VCaP (cell line): ENCODE results near the gene STXBP2.

Experiments used
- H3K27ac ChIP-seq: fragments of 450-650 bp; 2 replicates; pipeline ENCODE4 v1.5.1; 2017
- CTCF ChIP-seq: fragments of 450-650 bp; conservative IDR thresholded peaks from 2 replicates; pipeline ENCODE4 v1.5.1; 2017; ENCODE audit warnings: mild to moderate bottlenecking, moderate library complexity

Gene STXBP2

DNA sequence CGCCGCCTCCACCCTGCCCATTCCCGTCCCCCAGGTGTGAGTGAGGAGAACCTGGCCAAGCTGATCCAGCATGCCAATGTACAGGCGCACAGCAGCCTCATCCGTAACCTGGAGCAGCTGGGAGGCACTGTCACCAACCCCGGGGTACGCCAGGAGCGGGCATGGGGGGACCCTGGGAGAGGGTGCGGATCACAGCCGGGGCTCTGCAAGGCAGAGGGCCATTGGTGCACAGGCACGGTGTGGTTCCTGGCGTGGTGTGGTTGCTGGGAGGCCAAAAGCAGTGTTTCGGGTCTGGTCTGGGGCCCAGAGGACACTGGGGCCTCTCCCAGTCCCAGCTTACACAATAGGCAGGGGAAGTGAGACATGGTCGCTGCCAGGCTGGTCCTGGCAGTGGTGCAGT is 8.3 kb downstream of the STXBP2 start:
- no peak for TF ChIP-seq CTCF

DNA sequence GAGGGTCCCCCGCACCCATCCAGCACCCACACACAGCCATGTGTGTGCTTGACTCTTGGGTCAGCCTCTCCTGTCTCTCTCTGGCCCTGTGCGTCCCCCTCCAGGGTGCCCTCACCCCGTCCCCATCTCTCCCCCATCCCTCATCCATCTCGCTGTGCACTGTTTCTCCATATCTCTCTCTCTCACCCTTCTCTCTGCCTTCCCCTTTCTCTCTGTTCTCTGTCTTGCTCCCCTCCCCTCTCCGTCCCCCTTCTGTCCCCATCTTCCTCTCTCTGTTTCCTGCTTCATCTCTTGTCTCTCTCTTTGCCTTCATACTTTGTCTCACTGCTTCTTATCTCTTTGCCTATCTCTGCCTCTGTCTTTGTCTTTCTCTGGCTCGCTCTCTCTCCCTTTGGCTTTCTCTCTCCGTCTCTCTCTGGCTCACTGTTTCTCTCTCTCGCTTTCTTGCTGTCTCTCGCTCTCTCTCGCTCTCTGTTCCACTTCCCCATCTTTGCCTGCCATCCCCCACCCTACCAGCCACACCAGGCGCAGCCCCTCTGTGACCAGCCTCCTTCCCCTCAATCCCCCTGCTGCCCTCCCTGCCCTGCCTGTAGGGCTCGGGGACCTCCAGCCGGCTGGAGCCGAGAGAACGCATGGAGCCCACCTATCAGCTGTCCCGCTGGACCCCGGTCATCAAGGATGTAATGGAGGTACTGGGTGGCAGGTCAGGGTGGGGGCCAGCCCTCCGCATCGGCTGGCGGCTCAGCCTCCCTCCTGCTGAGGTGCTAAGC is 8.9 kb downstream of the STXBP2 start:
- H3K27ac ChIP-seq: no peak overlapping the region
- no peak for TF ChIP-seq CTCF

More for the DNA sequence above, 8.3 kb downstream of the STXBP2 start:
- no peak overlapping the region for H3K27ac ChIP-seq

- no peak overlapping the region for H3K27ac ChIP-seq
- TF ChIP-seq CTCF: no peak
Measured at GRCh38 chr19:7646426-7646700, 9.5 kb downstream of the STXBP2 start.

GRCh38 chr19:7647156-7647555 is 10.2 kb downstream of the STXBP2 start:
- no peak for TF ChIP-seq CTCF
- no peak overlapping the region for H3K27ac ChIP-seq

DNA sequence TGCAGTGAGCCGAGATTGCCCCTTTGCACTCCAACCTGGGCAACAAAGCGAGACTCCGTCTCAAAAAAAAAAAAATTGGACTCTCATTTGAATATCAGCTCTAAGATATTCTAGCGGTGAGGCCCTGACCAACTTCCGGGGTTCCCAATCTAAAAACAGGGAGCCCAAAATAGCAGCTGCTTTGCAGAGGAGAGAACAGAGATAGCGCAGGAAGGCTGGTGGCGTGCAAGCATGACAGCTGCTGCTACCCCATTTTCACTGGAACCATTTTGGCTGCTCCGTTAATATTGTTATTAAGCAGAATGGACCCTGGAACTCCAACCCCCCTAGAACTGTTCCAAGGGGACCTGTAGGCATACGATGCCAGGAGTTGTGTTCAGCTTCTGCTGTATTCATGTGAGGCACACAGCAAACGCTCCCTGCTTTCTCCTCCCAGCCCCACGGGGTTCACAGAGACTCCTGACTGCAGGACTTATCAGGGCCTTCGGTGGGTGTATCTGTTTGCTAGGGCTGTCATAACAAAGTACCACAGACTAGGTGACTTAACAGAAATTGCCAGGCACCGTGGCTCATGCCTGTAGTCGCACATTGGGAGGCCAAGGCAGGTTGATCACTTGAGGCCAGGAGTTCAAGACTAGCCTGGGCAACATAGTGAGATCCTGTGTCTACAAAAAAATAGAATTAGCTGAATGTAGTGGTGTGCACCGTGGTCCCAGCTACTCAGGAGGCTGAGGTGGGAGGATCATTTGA is 11.5 kb downstream of the STXBP2 start:
- TF ChIP-seq CTCF: no peak

GRCh38 chr19:7650148-7650547 is 13.2 kb downstream of the STXBP2 start:
- TF ChIP-seq CTCF: no peak

More for the DNA sequence above, 11.5 kb downstream of the STXBP2 start:
- H3K27ac ChIP-seq: no peak overlapping the region

DNA sequence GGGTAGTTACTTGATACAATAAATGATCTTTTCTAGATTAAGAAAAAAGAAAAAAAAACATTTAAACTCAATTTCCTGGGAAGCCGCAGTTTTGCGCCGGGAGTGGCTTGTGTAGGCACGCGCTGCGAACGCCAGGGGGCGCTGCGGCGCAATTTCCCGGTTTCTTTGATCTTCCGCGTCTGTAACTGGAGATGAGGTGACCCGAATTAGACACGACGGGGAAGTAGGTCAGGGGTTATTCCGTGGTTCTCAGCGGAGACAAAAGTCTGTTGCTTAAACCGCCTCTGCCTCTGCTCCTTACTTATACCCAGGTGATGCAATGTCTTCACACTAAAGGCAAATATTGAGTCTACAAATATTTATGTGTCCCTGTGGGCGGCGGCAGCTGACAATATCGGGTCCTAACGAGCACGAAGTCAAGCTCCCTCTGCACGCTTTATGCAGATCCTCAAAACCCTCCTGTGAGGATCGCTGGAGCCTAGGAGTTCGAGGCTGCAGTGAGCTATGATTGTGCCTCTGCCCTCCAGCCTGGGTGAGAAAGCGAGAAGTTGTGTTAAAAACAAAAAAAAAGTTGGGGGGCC is 15.2 kb downstream of the STXBP2 start:
- H3K27ac ChIP-seq: peak overlapping the region; percentile 30; the same call in 1 of the 2 replicates
- TF ChIP-seq CTCF: peak; percentile 90

More at GRCh38 chr19:7650148-7650547, 13.2 kb downstream of the STXBP2 start:
- no peak overlapping the region for H3K27ac ChIP-seq
